ENCODE measurements around the gene DLGAP1.

DNA sequence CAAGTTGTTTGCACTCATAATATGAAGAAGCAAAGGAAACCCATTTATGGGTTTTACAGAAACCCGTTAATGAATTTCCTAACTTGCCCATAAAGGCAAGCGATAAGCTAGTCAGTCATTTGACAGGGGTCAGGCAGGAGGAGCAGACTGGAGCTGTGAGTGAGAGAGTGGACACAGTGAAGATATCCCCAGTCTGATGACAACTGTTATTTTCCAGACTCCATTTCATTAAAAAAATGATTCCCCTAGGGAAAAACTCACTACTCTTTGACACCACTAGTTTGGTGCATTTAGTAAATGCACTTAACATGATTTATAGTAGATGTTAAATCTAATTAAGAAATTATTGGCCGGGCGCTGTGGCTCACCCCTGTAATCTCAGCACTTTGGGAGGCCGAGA is 924.3 kb downstream of the DLGAP1 start:
- TF ChIP-seq CTCF (IDR thresholded peaks at IDR 0.05; ENCODE audit: low read depth, low read length, missing input control) = no peak
- TF ChIP-seq EGR1 (IDR thresholded peaks at IDR 0.05; ENCODE audit: low read depth in 2 of 2) = no peak
- no peak for TF ChIP-seq YY1 (IDR thresholded peaks at IDR 0.05)
- TF ChIP-seq RXRA (IDR thresholded peaks at IDR 0.05) = no peak
- TF ChIP-seq GABPA (IDR thresholded peaks at IDR 0.05 in 1 of 2, conservative IDR thresholded peaks at IDR 0.05 in 1 of 2) = no peak
- TF ChIP-seq, protein P1, sequence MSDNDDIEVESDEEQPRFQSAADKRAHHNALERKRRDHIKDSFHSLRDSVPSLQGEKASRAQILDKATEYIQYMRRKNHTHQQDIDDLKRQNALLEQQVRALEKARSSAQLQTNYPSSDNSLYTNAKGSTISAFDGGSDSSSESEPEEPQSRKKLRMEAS (IDR thresholded peaks at IDR 0.05) = no peak

All from liver (tissue), 3 donors.